GM18951 (cell line): ENCODE data around the gene GPHA2.

Source experiments
- POLR2A ChIP-seq: IDR thresholded peaks from 4 replicates; pipeline ENCODE4 v1.6.1; 2011; ENCODE audit warnings: mild to moderate bottlenecking; ENCODE audit not compliant: insufficient read length, insufficient read depth; ENCODE audit errors: extremely low read depth
- in situ Hi-C: fragments of 300-500 bp; cut with MboI; formaldehyde crosslinking; loops from one replicate; pipeline ENCODE4 v1.12.0; 2022; ENCODE audit warnings: low sequenced_read_pairs, mixed read lengths, inconsistent platforms; ENCODE audit not compliant: unreplicated experiment

GPHA2 gene

GRCh38 chr11:64911689-64912088, 24.0 kb downstream of the GPHA2 start:
- in situ Hi-C loops, result no loop called here
- TF ChIP-seq POLR2A, result no peak

GRCh38 chr11:64911142-64911541, 24.6 kb downstream of the GPHA2 start:
- in situ Hi-C loops, result no loop called here

GRCh38 chr11:64910451-64911093, 25.1 kb downstream of the GPHA2 start:
- no peak for TF ChIP-seq POLR2A
- in situ Hi-C loops, result no loop called here

More at GRCh38 chr11:64911142-64911541, 24.6 kb downstream of the GPHA2 start:
- no peak for TF ChIP-seq POLR2A

- TF ChIP-seq POLR2A, result no peak
- in situ Hi-C loops, result no loop called here
Observed at GRCh38 chr11:64909653-64910343, 25.9 kb downstream of the GPHA2 start.

GRCh38 chr11:64908766-64909165, 26.9 kb downstream of the GPHA2 start:
- in situ Hi-C loops, result no loop called here
- no peak for TF ChIP-seq POLR2A

GRCh38 chr11:64906314-64906635, 29.4 kb downstream of the GPHA2 start:
- in situ Hi-C loops, result no loop called here
- no peak for TF ChIP-seq POLR2A

GRCh38 chr11:64905516-64906313, 30.0 kb downstream of the GPHA2 start:
- no peak for TF ChIP-seq POLR2A
- in situ Hi-C loops, result no loop called here

GRCh38 chr11:64903291-64903833, 32.3 kb downstream of the GPHA2 start:
- in situ Hi-C loops, result no loop called here
- TF ChIP-seq POLR2A, result no peak

GRCh38 chr11:64902102-64902900, 33.4 kb downstream of the GPHA2 start:
- in situ Hi-C loops, result no loop called here
- TF ChIP-seq POLR2A, result no peak

- no peak for TF ChIP-seq POLR2A
Observed at GRCh38 chr11:64900774-64901173, 34.9 kb downstream of the GPHA2 start.

GRCh38 chr11:64900263-64900678, 35.4 kb downstream of the GPHA2 start:
- in situ Hi-C loops, result no loop called here
- TF ChIP-seq POLR2A, result no peak

More at GRCh38 chr11:64900774-64901173, 34.9 kb downstream of the GPHA2 start:
- in situ Hi-C loops, result no loop called here

GRCh38 chr11:64898541-64898940, 37.2 kb downstream of the GPHA2 start:
- in situ Hi-C loops, result no loop called here

GRCh38 chr11:64898076-64898445, 37.6 kb downstream of the GPHA2 start:
- no peak for TF ChIP-seq POLR2A
- in situ Hi-C loops, result no loop called here

More at GRCh38 chr11:64898541-64898940, 37.2 kb downstream of the GPHA2 start:
- no peak for TF ChIP-seq POLR2A
